DMS 273 (cell line): ENCODE results near the gene BBIP1.
A peak's percentile ranks its signal among the peaks of the same experiment; 100 is the strongest.
"Not testable (repeated sequence)": the region's sequence is repeated elsewhere in the genome, so short reads cannot be mapped to it uniquely, and the experiment has no call there.

Experiments
- DNase-seq: peaks from one replicate; lab custom pipeline; 2025; ENCODE audit not compliant: unreplicated experiment; lab: John Stamatoyannopoulos, UW

The BBIP1 gene

GRCh38 chr10:110923856-110924493 is 5.0 kb upstream of the BBIP1 start:
- DNase-seq, result no peak

GRCh38 chr10:110919971-110920881 is 1.2 kb upstream of the BBIP1 start:
- DNase-seq, result peak; percentile 71

GRCh38 chr10:110919349-110919931 is 460 bp upstream of the BBIP1 start, which contains the start of gene SHOC2:
Gene SHOC2 (plus strand): TSS chr10:110919604. CDS start chr10:110964359, 44,755 bp downstream.
- DNase-seq, result peak; percentile 89

- DNase-seq, result peak; percentile 97
Measured at GRCh38 chr10:110918269-110918642, 724 bp downstream of the BBIP1 start.

- DNase-seq, result peak; percentile 91
Measured at GRCh38 chr10:110916554-110917346, 2.2 kb downstream of the BBIP1 start.

GRCh38 chr10:110915600-110915999 is 3.4 kb downstream of the BBIP1 start:
- not testable (repeated sequence) for DNase-seq

- no peak for DNase-seq
Measured at GRCh38 chr10:110915035-110915434, 3.9 kb downstream of the BBIP1 start.

GRCh38 chr10:110914431-110914830 is 4.5 kb downstream of the BBIP1 start:
- DNase-seq, result peak; percentile 58

GRCh38 chr10:110912374-110912773 is 6.6 kb downstream of the BBIP1 start:
- peak; percentile 41 for DNase-seq

- no peak for DNase-seq
Measured at GRCh38 chr10:110910138-110910537, 8.8 kb downstream of the BBIP1 start.

- DNase-seq, result no peak
Measured at GRCh38 chr10:110903280-110904278, 15.4 kb downstream of the BBIP1 start.

GRCh38 chr10:110901954-110902819 is 16.8 kb downstream of the BBIP1 start:
- DNase-seq, result peak; percentile 16

- DNase-seq, result no peak
Measured at GRCh38 chr10:110900983-110901382, 18.0 kb downstream of the BBIP1 start.

- no peak for DNase-seq
Measured at GRCh38 chr10:110898391-110898790, 20.6 kb downstream of the BBIP1 start.

GRCh38 chr10:110897184-110897583 is 21.8 kb downstream of the BBIP1 start:
- peak; percentile 19 for DNase-seq

GRCh38 chr10:110893559-110894179 is 25.3 kb downstream of the BBIP1 start:
- DNase-seq, result peak; percentile 69

- no peak for DNase-seq
Measured at GRCh38 chr10:110892602-110893288, 26.2 kb downstream of the BBIP1 start.

- no peak for DNase-seq
Measured at GRCh38 chr10:110887560-110887959, 31.4 kb downstream of the BBIP1 start.
